Loucy (cell line): ENCODE results near the gene SYNC.

Experiments
- CTCF ChIP-seq: fragments of 200-600 bp; sonication (generic); conservative IDR thresholded peaks from 2 replicates; pipeline ENCODE4 v1.5.1; 2014; ENCODE audit warnings: mild to moderate bottlenecking, antibody characterized with exemption, low read length
- EZH2phosphoT487 ChIP-seq: fragments of 200-600 bp; IDR thresholded peaks from 2 replicates; pipeline ENCODE4 v1.6.1; 2018; ENCODE audit warnings: antibody characterized with exemption, mild to moderate bottlenecking, moderate library complexity, borderline replicate concordance

- no peak for TF ChIP-seq CTCF
- no peak for TF ChIP-seq EZH2phosphoT487
These were observed 51.0 kb downstream of the SYNC start for GRCh38 chr1:32651461-32652073.
